Liver (tissue), 9 donors: ENCODE data around the gene SCN9A. TPM values are rescaled to one million over a fixed set of nuclear protein-coding genes. Genes with fewer than 3 reads are reported as not detected.
A peak's percentile ranks its signal among the peaks of the same experiment; 100 is the strongest.

Experiments
- DNase-seq: peaks from one replicate; pipeline ENCODE4 v3.0.0-alpha.2; 2017; ENCODE audit warnings: low spot score
- H3K27ac ChIP-seq, 2 donors: one replicate each; pipeline ENCODE4 v1.7.0; 2013; ENCODE audit warnings: inconsistent platforms in 2 of 2, low read length in 2 of 2, control low read depth in 1 of 2, low read depth in 1 of 2, mild to moderate bottlenecking in 1 of 2
- H3K27me3 ChIP-seq, 4 donors: one replicate each; pipeline versions ENCODE4 v1.6.1 to v1.7.0; 2013; ENCODE audit warnings: low read length in 3 of 4, inconsistent platforms in 1 of 4, mild to moderate bottlenecking in 1 of 4, moderate library complexity in 1 of 4; ENCODE audit not compliant: control insufficient read depth in 4 of 4, insufficient read depth in 4 of 4
- H3K36me3 ChIP-seq, 4 donors: one replicate each; pipeline versions ENCODE4 v1.6.1 to v1.7.0; 2013; ENCODE audit warnings: low read length in 3 of 4, mild to moderate bottlenecking in 3 of 4, low read depth in 1 of 4, moderate library complexity in 1 of 4; ENCODE audit not compliant: control insufficient read depth in 4 of 4, insufficient read depth in 3 of 4
- H3K4me1 ChIP-seq, 4 donors: one replicate each; pipeline versions ENCODE4 v1.6.1 to v1.7.0; 2013; ENCODE audit warnings: low read length in 3 of 4, mild to moderate bottlenecking in 3 of 4, moderate library complexity in 1 of 4; ENCODE audit not compliant: control insufficient read depth in 4 of 4, insufficient read depth in 4 of 4
- H3K4me3 ChIP-seq, 3 donors: one replicate each; pipeline versions ENCODE4 v1.6.1 to v1.7.0; 2013; ENCODE audit warnings: low read length in 3 of 3, control low read depth in 1 of 3, low read depth in 1 of 3, mild to moderate bottlenecking in 1 of 3
- H3K9ac ChIP-seq, 2 donors: one replicate each; pipeline ENCODE4 v1.7.0; 2013; ENCODE audit warnings: low read length in 2 of 2, mild to moderate bottlenecking in 2 of 2, moderate library complexity in 2 of 2, control low read depth in 1 of 2, low read depth in 1 of 2
- H3K9me3 ChIP-seq, 4 donors: one replicate each; pipeline versions ENCODE4 v1.6.1 to v1.7.0; 2013; ENCODE audit warnings: low read length in 3 of 4; ENCODE audit not compliant: control insufficient read depth in 4 of 4
- ATF3 ChIP-seq: IDR thresholded peaks from 2 replicates; pipeline ENCODE4 v1.6.1; 2016; ENCODE audit warnings: antibody characterized with exemption
- CTCF ChIP-seq: fragments of 150-350 bp; IDR thresholded peaks from 2 replicates; pipeline ENCODE4 v1.5.1; 2017; ENCODE audit warnings: improper control_type of control experiment, low read depth, low read length; ENCODE audit not compliant: missing input control
- EGR1 ChIP-seq, 2 donors: IDR thresholded peaks; 2 replicates each; pipeline ENCODE4 v1.6.1; 2016 to 2018; ENCODE audit warnings: antibody characterized with exemption in 2 of 2, low read depth in 2 of 2
- FOXA1 ChIP-seq: IDR thresholded peaks from 2 replicates; pipeline ENCODE4 v1.6.1; 2016; ENCODE audit warnings: antibody characterized with exemption
- FOXA2 ChIP-seq: IDR thresholded peaks from 2 replicates; pipeline ENCODE4 v1.6.1; 2016; ENCODE audit warnings: antibody characterized with exemption
- GABPA ChIP-seq, 2 donors: IDR thresholded peaks in 1 of 2; conservative IDR thresholded peaks in 1 of 2; 2 replicates each; pipeline ENCODE4 v1.6.1; 2016; ENCODE audit warnings: antibody characterized with exemption in 2 of 2, mild to moderate bottlenecking in 1 of 2, moderate library complexity in 1 of 2
- HNF4A ChIP-seq, 2 donors: conservative IDR thresholded peaks; 2 replicates each; pipeline ENCODE4 v1.6.1; 2016; ENCODE audit warnings: antibody characterized with exemption in 2 of 2, mild to moderate bottlenecking in 2 of 2
- HNF4G ChIP-seq: IDR thresholded peaks from 2 replicates; pipeline ENCODE4 v1.6.1; 2016; ENCODE audit warnings: antibody characterized with exemption
- JUND ChIP-seq, 2 donors: IDR thresholded peaks; 2 replicates each; pipeline ENCODE4 v1.6.1; 2016; ENCODE audit warnings: antibody characterized with exemption in 2 of 2
- MAX ChIP-seq: IDR thresholded peaks from 2 replicates; pipeline ENCODE4 v1.6.1; 2016; ENCODE audit warnings: antibody characterized with exemption
- NR2F2 ChIP-seq: IDR thresholded peaks from 2 replicates; pipeline ENCODE4 v1.6.1; 2016; ENCODE audit warnings: antibody characterized with exemption
- RAD21 ChIP-seq, 2 donors: IDR thresholded peaks; 2 replicates each; pipeline ENCODE4 v1.6.1; 2016; ENCODE audit warnings: antibody characterized with exemption in 2 of 2, mild to moderate bottlenecking in 2 of 2
- REST ChIP-seq: IDR thresholded peaks from 2 replicates; pipeline ENCODE4 v1.6.1; 2016; ENCODE audit warnings: antibody characterized with exemption, mild to moderate bottlenecking
- SP1 ChIP-seq: IDR thresholded peaks from 2 replicates; pipeline ENCODE4 v1.6.1; 2018; ENCODE audit warnings: antibody characterized with exemption, mild to moderate bottlenecking
- TAF1 ChIP-seq: conservative IDR thresholded peaks from 2 replicates; pipeline ENCODE4 v1.6.1; 2016; ENCODE audit warnings: antibody characterized with exemption, mild to moderate bottlenecking
- YY1 ChIP-seq: IDR thresholded peaks from 2 replicates; pipeline ENCODE4 v1.6.1; 2016; ENCODE audit warnings: antibody characterized with exemption, mild to moderate bottlenecking
- ZBTB33 ChIP-seq: IDR thresholded peaks from 2 replicates; pipeline ENCODE4 v1.6.1; 2016; ENCODE audit warnings: antibody characterized with exemption
- WGBS: extraction: QIAGEN DNeasy Blood & Tissue Kit; methylation state at CpG from one replicate; pipeline ENCODE4 v1.1.7; 2013; 5-methylcytosine and 5-hydroxymethylcytosine counted together
- polyA plus RNA-seq, 2 donors: library from polyadenylated mRNA; stranded (reverse) in 1 of 2; unstranded in 1 of 2; fragments of 200-250 nt in 1 of 2; fragments of >200 nt in 1 of 2; fragmentation: Nextera tagmentation in 1 of 2; extraction: Ambion mirVana in 1 of 2; gene quantifications; one replicate each; pipeline versions ENCODE4 v1.2.1 to v1.2.3, GENCODE V29; 2013 to 2015
- total RNA-seq, 2 donors: library from RNA; depleted of rRNA; stranded (reverse); fragments of >200 nt; gene quantifications; one replicate each; pipeline ENCODE4 v1.2.3, GENCODE V29; 2014
- donor health status: healthy.
- donor health status: healthy.
- donor health status: healthy.
- donor health status: healthy.
- donor health status: healthy.

Gene SCN9A
- total and polyA plus RNA-seq, 4 donors: 1.2 to 10.1 (median 9.2) TPM

- TF ChIP-seq REST (peak; percentile 32), MAX (peak; percentile 42), HNF4A (conservative IDR thresholded peaks at IDR 0.05) (peak; percentile 98 to 99), HNF4G (peak; percentile 72), ATF3 (no peak), RAD21 (IDR thresholded peaks at IDR 0.05) (peak; percentile 17 to 28), YY1 (peak; percentile 61), JUND (IDR thresholded peaks at IDR 0.05) (peak in 1 of 2 donors; percentile 30)
Observed at GRCh38 chr2:166329465-166329864, 46.3 kb downstream of the SCN9A start (continued).

- no peaks in the 10 kb centered on the region for H3K27me3 ChIP-seq
- no peak overlapping the region for H3K27ac ChIP-seq
- WGBS: 78% methylated on average over 3 of the region's 3 CpGs
- H3K4me3 ChIP-seq: no peak overlapping the region
- H3K9ac ChIP-seq: no peak overlapping the region
- TF ChIP-seq EGR1 (IDR thresholded peaks at IDR 0.05; ENCODE audit: low read depth in 2 of 2): no peak
- no peak for DNase-seq
- H3K36me3 ChIP-seq: no peaks in the 10 kb centered on the region
- H3K9me3 ChIP-seq: no peaks in the 10 kb centered on the region
- peaks cover 2 to 10% (median 5%) of the 10 kb centered on the region in 4 donors for H3K4me1 ChIP-seq
Observed at GRCh38 chr2:166328147-166328546, 47.6 kb downstream of the SCN9A start.

- no peak overlapping the region for H3K4me3 ChIP-seq
- WGBS: 95% methylated on average over 3 of the region's 3 CpGs
- no peak overlapping the region for H3K9ac ChIP-seq
- no peaks in the 10 kb centered on the region for H3K27me3 ChIP-seq
- no peak for DNase-seq
- no peaks in the 10 kb centered on the region for H3K36me3 ChIP-seq
- no peak for TF ChIP-seq HNF4G
- TF ChIP-seq HNF4A (conservative IDR thresholded peaks at IDR 0.05): no peak
- TF ChIP-seq TAF1: no peak
- TF ChIP-seq FOXA1: no peak
- no peak for TF ChIP-seq NR2F2
- no peak for TF ChIP-seq FOXA2
- TF ChIP-seq JUND (IDR thresholded peaks at IDR 0.05): no peak
- no peak for TF ChIP-seq CTCF
- no peak for TF ChIP-seq GABPA (IDR thresholded peaks at IDR 0.05 in 1 of 2, conservative IDR thresholded peaks at IDR 0.05 in 1 of 2)
- TF ChIP-seq ZBTB33: no peak
- TF ChIP-seq YY1: no peak
- no peak for TF ChIP-seq RAD21 (IDR thresholded peaks at IDR 0.05)
- no peak for TF ChIP-seq SP1
- no peak for TF ChIP-seq REST
- TF ChIP-seq EGR1 (IDR thresholded peaks at IDR 0.05; ENCODE audit: low read depth in 2 of 2): no peak
- H3K27ac ChIP-seq: no peak overlapping the region
- no peaks in the 10 kb centered on the region for H3K4me1 ChIP-seq
- H3K9me3 ChIP-seq: no peaks in the 10 kb centered on the region
Observed at GRCh38 chr2:166321076-166321475, 54.7 kb downstream of the SCN9A start.
